Ovary (tissue), 9 donors: ENCODE data around the gene MSTN. TPM values are rescaled to one million over a fixed set of nuclear protein-coding genes. Genes with fewer than 3 reads are reported as not detected.

Source experiments
- DNase-seq, 5 donors: peaks; one replicate each; pipeline ENCODE4 v3.0.0-alpha.2; 2019 to 2020
- H3K27ac ChIP-seq, 2 donors: fragments of 200-600 bp; one replicate each; pipeline versions ENCODE4 v1.5.1 to v1.8.0; 2019 to 2022
- H3K27me3 ChIP-seq: fragments of 200-600 bp; one replicate; pipeline ENCODE4 v1.8.0; 2022
- H3K36me3 ChIP-seq: fragments of 200-600 bp; sonication (generic); one replicate; pipeline ENCODE4 v1.5.1; 2019
- H3K4me1 ChIP-seq: one replicate; pipeline ENCODE4 v1.8.1; 2013; ENCODE audit warnings: mild to moderate bottlenecking, moderate library complexity; ENCODE audit not compliant: insufficient read depth
- H3K4me3 ChIP-seq: fragments of 200-600 bp; sonication (generic); one replicate; pipeline ENCODE4 v1.5.1; 2017
- H3K9me3 ChIP-seq, 2 donors: fragments of 200-600 bp in 1 of 2; sonication (generic) in 1 of 2; one replicate each; pipeline versions ENCODE4 v1.5.1 to v1.8.1; 2013 to 2019; ENCODE audit warnings: mild to moderate bottlenecking in 1 of 2, moderate library complexity in 1 of 2
- EP300 ChIP-seq: sonication (generic); formaldehyde crosslinking; IDR thresholded peaks from one replicate; pipeline ENCODE4 v1.6.1; 2017; ENCODE audit warnings: antibody characterized with exemption
- POLR2A ChIP-seq: fragments of 450-650 bp; IDR thresholded peaks from one replicate; pipeline ENCODE4 v1.6.1; 2017; ENCODE audit warnings: antibody characterized with exemption, mild to moderate bottlenecking, moderate library complexity
- WGBS, 3 donors: extraction: QIAGEN DNeasy Blood & Tissue Kit in 1 of 3; methylation state at CpG; one replicate each; pipeline versions ENCODE4 v1.1.5 to v1.1.7; 2013 to 2017; 5-methylcytosine and 5-hydroxymethylcytosine counted together
- intact Hi-C, 4 donors: fragments of 100-400 bp; cut with DNase I; formaldehyde crosslinking; loops; one replicate each; pipeline versions ENCODE4 v1.11.0 to v1.15.1; 2022 to 2023
- polyA plus RNA-seq, 2 donors: library from polyadenylated mRNA; stranded (reverse); fragments of 200-250 nt in 1 of 2; fragments of 350-450 nt in 1 of 2; fragmentation: Illumina TruSeq in 1 of 2; extraction: RNeasy Lipid Tissue Mini Kit (QIAGEN cat#74804) in 1 of 2; gene quantifications; one replicate each; pipeline ENCODE4 v1.2.3, GENCODE V29; 2013 to 2014
- total RNA-seq, 7 donors: library from RNA; depleted of rRNA in 2 of 7; stranded (reverse); fragments of >200 nt in 2 of 7; fragmentation: NEBNext Ultra II Directional in 3 of 7; extraction: Animal tissue kit (Norgen Biotek cat#: 25700) in 3 of 7; gene quantifications; one replicate each; pipeline versions ENCODE4 v1.1.0 to v1.2.4, GENCODE V29; 2016 to 2023
- TF ChIP-seq, protein P1 (sequence below), 3 donors: fragments of 450-650 bp in 2 of 3; fragments of 200-600 bp in 1 of 3; IDR thresholded peaks; one replicate each; pipeline versions ENCODE4 v1.5.1 to v1.8.0; 2016 to 2022; ENCODE audit warnings: antibody characterized with exemption in 3 of 3, mild to moderate bottlenecking in 1 of 3
- donor health status: DM: no; HTN: no; CAD: no; lungs with moderate emphysema.
- donor health status: DM: no; HTN: no; CAD: no.
- donor health status: Bipolar disorder and iron deficiency.
- donor health status: DM: yes; HTN: yes; CAD: no.
- donor health status: DM: no; HTN: no; CAD: no.
- donor health status: DM: yes; HTN: yes; CAD: no.

MSTN gene
- total and polyA plus RNA-seq, 9 donors: 0.13 to 0.45 (median 0.23) TPM; not detected in 1

DNA sequence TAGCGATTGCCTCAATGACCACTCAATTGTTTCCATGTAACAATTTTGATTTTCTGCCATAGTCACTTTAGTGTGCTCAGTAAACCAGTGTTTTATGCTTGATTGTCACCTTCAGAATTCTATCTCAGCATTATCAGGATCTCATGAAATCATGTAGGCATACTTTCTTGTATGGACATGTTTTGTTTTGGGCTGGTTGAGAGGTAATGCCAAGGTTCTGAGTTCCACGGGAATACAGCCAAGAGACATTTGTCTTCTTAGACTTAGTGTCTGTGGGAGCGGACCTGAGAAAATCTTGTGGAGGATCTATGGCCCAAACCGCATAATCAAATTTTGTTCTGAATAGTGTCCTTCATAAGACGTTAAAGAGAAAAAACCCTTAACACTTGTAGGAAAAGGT is 10.2 kb downstream of the MSTN start:
- Histone ChIP-seq H3K27ac (no peak overlapping the region), H3K4me1 (no peaks in the 10 kb centered on the region), H3K9me3 (no peaks in the 10 kb centered on the region), H3K36me3 (no peaks in the 10 kb centered on the region), H3K4me3 (no peak overlapping the region), H3K27me3 (no peaks in the 10 kb centered on the region)
- WGBS, 3 donors: 88 to 93% (median 90%) methylated on average over 5 of the region's 5 CpGs
- intact Hi-C loops: no loop called here
- TF ChIP-seq POLR2A: no peak
- TF ChIP-seq EP300: no peak
- TF ChIP-seq, protein P1, sequence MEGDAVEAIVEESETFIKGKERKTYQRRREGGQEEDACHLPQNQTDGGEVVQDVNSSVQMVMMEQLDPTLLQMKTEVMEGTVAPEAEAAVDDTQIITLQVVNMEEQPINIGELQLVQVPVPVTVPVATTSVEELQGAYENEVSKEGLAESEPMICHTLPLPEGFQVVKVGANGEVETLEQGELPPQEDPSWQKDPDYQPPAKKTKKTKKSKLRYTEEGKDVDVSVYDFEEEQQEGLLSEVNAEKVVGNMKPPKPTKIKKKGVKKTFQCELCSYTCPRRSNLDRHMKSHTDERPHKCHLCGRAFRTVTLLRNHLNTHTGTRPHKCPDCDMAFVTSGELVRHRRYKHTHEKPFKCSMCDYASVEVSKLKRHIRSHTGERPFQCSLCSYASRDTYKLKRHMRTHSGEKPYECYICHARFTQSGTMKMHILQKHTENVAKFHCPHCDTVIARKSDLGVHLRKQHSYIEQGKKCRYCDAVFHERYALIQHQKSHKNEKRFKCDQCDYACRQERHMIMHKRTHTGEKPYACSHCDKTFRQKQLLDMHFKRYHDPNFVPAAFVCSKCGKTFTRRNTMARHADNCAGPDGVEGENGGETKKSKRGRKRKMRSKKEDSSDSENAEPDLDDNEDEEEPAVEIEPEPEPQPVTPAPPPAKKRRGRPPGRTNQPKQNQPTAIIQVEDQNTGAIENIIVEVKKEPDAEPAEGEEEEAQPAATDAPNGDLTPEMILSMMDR (IDR thresholded peaks at IDR 0.05): no peak
- DNase-seq: no peak

DNA sequence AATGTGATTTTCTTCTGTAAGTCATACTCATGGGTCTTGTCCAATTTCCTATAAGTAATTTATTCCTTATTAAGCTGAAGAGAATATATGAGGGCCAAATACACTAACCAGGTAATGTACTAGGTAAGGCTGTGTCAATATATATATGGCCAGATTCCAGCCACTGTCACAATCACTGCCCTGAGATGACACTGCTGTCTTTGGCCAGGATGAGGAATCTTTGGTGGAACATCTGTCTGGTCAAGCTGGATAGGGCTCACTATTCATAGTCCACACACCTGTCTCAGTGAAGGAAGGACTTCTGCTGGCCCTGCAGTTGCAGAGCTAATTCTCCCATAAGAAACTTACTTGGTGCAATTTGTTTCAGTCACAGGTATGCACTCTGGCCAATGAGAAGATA is 11.3 kb downstream of the MSTN start:
- intact Hi-C loops: no loop called here
- Histone ChIP-seq H3K4me3 (no peak overlapping the region), H3K9me3 (no peaks in the 10 kb centered on the region), H3K27ac (no peak overlapping the region), H3K36me3 (no peaks in the 10 kb centered on the region), H3K27me3 (no peaks in the 10 kb centered on the region), H3K4me1 (no peaks in the 10 kb centered on the region)
- no peak for DNase-seq
- no peak for TF ChIP-seq POLR2A
- no peak for TF ChIP-seq EP300
- TF ChIP-seq, protein P1 (IDR thresholded peaks at IDR 0.05): no peak

DNA sequence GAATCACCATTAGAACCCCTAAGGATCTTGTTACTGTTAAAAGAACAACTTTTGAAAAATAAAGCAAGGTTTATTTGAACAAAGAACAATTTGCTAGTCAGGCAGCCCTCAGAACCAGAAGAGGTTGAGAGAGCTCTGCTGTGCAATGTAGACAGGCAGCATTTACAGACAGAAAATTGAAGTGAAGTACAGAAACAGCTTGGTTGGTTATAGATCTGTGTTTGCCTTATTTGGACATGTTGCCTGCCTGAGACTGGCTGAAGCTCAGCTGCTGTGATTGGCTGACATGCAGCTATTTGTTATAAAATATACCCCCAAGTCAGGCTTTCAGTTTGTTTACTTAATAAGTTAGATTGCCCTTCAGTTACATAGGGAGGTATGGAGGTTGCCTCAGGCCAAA is 12.5 kb downstream of the MSTN start:
- Histone ChIP-seq H3K4me1 (no peaks in the 10 kb centered on the region), H3K36me3 (no peaks in the 10 kb centered on the region), H3K9me3 (no peaks in the 10 kb centered on the region), H3K27ac (no peak overlapping the region), H3K4me3 (no peak overlapping the region), H3K27me3 (no peaks in the 10 kb centered on the region)
- no peak for TF ChIP-seq POLR2A
- TF ChIP-seq, protein P1 (IDR thresholded peaks at IDR 0.05): no peak
- no peak for TF ChIP-seq EP300
- DNase-seq: no peak
- intact Hi-C loops: no loop called here

DNA sequence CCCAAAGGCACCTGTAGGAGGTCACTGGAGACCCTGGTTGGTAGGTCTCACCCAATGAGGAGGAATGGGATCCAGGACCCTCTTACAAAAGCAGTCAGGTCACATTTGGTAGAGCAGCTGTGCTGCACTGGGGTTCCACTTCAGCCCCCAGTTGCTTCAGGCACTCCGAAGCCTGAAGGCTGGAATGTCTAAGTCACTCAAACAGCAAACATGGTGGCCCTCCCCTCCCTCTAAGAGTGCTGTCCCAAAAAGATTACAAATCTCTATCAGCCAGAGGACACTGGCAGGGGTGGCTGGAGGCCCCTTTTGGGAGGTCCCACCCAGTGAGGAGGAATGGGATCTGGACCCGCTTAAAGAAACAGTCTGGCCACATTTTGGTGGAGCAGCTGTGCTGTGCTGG is 17.7 kb downstream of the MSTN start:
- no peak overlapping the region for H3K27ac ChIP-seq
- TF ChIP-seq, protein P1 (IDR thresholded peaks at IDR 0.05): no peak
- TF ChIP-seq EP300 (no peak), POLR2A (no peak)
- H3K4me1 ChIP-seq: no peaks in the 10 kb centered on the region
- 97 to 100% (median 100%) methylated on average over 2 of the region's 2 CpGs for WGBS, 3 donors
- no peak for DNase-seq
- no peak overlapping the region for H3K4me3 ChIP-seq
- intact Hi-C loops: no loop called here
- no peaks in the 10 kb centered on the region for H3K27me3 ChIP-seq
- H3K36me3 ChIP-seq: no peaks in the 10 kb centered on the region
- no peaks in the 10 kb centered on the region for H3K9me3 ChIP-seq

DNA sequence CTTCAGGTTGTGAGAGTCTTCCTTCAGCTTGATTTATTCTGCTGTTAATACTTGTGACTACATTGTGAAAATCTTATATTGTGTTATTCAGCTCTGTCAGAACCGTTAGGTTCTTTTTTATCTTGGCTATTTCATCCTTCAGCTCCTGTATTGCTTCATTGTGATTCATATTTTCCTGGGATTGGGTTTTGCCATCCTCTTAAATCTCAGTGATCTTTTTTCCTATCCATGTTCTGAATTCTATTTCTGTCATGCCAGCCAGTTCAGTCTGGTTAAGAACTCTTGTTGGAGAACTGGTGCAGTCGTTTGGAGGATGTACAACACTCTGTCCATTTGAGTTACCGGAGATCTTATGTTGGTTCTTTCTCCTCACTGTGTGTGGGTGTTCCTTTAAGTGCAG is 19.1 kb downstream of the MSTN start:
- intact Hi-C loops: no loop called here
- WGBS, 3 donors: 74 to 88% (median 84%) methylated on average over 3 of the region's 3 CpGs
- Histone ChIP-seq H3K4me1 (no peaks in the 10 kb centered on the region), H3K4me3 (no peak overlapping the region), H3K9me3 (no peaks in the 10 kb centered on the region), H3K27me3 (no peaks in the 10 kb centered on the region), H3K27ac (no peak overlapping the region), H3K36me3 (no peaks in the 10 kb centered on the region)
- DNase-seq: no peak
- TF ChIP-seq POLR2A (no peak), EP300 (no peak)
- TF ChIP-seq, protein P1 (IDR thresholded peaks at IDR 0.05): no peak
